SKM-1 treated with dmso at 0.1 percent for 144 hours (cell line): ENCODE measurements around the gene SLC25A23.
"Not testable (repeated sequence)": the region's sequence is repeated elsewhere in the genome, so short reads cannot be mapped to it uniquely, and the experiment has no call there.

Experiments
- DNase-seq: peaks from one replicate; lab custom pipeline; 2025; ENCODE audit not compliant: unreplicated experiment; lab: John Stamatoyannopoulos, UW

The SLC25A23 gene

DNA sequence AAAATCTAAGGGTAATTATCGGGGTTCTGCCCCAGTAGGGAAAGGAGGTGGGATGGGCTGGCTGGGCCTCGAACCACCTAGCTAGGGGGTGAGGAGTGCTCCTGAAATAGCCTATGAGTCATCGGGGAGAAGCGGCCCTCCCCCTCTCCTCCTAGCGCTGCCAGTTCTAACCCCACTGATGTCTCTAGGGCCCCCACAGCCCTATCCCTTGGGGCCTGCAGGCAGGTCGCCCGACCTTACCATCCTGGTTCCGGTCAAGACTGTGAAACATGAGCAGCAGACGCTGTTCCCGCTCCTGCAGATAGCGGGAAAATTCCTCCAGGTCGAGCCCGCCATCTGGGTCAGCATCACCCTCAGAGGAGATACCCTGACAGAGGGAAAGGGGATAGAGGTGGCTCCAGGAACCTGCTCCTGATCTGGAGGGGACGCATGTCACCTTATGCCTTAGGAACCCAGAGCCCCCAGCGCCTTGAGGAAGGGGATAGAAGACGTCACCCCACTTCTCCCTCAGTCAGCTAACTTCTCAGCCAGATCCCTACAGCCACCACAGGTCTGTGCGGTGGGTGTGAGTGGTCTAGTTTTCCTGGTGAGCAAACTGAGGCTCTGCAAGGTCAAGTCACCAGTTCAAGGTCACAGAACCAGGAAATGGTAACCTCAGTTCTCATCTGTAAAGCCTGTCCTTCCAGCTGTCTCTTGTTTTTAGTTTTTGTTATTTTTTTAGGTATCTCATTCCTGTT is 1.5 kb downstream of the SLC25A23 start:
- DNase-seq: no peak

DNA sequence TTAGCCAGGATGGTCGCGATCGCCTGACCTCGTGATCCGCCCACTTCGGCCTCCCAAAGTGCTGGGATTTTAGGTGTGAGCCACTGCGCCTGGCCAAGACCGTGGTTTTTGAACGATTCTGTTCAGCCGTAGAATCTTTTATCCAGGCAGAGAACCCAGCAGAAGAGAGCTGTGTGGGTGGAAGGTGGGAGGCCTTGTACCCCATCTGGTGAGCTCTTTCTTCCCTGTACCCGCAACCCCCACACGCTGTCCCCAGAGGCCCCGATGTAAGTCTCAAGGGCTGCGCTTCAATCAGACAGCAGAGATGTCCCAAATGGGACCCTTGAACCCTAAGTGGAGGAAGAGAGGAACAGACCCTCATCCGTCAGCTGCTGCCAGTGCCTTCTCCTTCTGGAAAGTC is 3.7 kb downstream of the SLC25A23 start:
- DNase-seq: no peak

DNA sequence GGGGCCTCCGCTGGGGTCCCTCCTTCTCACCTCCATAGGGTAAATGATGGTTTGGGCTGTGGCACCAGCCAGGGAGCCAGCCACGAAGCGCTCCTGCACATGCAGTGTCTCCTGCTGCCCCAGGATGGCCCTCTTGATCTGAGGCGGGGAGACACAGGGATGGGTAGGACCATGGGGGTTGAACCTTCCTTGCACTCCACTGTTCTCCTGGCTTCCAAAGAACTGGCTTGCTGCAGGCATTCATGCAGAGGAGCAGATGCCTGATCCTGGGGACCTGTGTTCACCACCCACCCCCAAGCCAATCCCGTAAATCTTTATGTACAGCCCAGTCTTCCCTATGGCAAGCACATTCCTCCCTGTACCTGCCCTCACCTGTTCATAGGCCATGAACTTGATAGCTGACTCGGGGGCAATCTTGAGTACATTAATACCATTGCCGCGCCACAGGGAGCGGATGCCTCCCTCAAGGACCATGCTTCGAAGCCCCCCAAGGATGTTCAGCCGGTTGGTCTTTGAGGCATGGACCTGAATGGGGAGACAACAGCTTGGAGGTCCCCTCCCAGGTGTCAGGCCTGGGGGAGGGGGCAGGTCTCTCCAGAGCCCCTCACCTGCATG is 5.5 kb downstream of the SLC25A23 start:
- DNase-seq: no peak

DNA sequence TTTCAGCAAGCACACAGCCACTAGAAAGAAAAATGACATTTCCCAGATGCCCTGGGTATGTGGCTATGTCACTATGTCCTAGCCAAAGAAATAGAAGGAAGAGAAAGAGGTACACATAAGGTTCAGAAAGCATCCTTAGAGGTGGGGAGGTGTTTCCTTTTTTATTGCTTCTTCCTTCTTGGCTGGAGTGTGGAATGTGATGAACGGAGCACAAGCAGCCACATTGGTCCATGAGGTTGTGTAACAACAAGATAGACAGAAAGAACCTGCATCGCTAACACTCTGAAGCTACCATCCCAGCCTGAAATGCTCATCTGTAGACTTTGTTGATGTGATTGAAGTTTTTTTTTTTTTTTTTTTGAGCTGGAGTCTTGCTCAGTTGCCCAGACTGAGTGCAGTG is 6.7 kb downstream of the SLC25A23 start:
- no peak for DNase-seq

DNA sequence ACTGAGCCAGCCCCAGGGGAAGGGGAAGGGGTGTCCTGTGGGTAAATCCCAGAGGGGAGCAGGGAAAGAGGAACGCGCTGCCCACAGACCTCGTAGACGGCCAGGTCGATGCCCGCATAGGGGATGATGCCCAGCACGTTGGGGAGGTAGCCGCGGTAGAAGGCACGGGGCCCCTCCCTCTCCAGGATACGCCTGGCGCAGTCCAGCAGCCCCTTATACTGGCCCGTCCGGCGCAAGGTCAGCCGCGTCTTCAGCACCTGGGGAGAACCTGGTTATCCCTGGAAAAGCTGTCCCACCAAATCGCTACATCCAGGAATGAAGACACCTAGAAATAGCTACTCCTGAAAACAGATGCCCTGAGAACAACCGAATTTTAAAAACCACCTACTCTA is 7.4 kb downstream of the SLC25A23 start:
- no peak for DNase-seq

DNA sequence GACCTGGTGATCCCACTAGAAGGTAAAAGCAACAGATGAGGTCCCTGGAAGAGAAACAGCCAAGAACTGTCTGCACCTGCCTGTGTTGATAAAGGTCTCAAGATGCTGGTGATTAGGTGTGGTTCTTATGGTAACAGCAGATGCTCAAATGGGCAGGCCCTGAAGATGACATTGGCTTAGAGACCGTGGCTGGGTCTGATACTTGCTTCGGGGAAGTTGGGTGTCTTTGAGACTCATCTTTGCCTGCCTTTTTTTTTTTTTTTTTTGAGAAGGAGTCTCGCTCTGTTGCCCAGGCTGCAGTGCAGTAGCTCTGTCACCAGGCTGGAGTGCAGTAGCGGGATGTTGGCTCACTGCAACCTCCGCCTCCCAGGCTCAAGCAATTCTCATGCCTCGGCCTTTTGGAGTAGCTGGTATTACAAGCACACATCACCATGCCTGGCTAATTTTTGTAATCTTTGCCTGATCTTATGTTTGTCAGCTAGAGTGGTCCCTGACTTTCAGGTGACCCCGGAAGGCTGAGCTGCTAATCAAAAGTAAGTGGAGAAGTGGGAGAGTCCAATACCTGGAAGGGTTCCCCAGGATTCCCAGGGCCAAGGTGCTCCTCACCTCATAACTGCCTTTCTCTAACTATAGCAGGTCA is 7.9 kb downstream of the SLC25A23 start:
- DNase-seq: no peak

DNA sequence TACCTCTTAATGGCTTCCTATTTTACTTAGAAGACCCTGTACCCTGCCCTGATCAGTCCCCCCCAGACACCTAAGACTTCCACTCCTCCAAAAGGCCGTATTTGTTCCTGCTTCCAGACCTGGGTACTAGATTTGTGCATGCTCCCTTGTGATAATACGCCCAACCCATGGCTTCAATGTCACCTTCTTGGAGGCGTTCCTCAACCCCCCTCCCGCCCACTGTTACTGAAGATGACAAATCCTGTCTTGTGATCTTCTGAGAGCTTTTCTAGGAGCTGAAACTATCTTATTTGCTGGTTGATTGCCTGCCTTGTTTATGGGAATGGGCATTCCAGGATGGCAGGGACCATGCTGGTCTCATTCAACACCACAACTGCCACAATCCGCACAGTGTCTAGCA is 9.4 kb downstream of the SLC25A23 start:
- no peak for DNase-seq

DNA sequence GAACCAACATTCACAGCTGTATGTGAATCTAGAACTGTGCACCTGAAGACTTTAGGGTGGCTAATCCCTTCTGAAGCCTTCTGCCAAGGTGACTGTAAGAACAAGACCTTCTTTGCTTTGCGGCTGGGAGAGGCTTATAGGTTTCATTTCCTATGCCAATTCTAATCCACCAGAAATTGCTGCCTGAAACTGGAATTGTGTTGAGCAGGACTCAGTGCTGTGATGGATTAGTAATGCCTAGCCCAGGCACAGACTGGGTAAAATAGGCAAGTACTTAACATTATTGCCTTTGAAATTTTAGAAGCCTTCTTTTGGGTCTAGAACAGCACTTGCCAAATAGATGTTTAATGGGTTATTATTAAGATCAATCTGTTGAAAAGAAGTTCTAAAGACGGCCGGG is 11.5 kb downstream of the SLC25A23 start:
- DNase-seq: no peak

DNA sequence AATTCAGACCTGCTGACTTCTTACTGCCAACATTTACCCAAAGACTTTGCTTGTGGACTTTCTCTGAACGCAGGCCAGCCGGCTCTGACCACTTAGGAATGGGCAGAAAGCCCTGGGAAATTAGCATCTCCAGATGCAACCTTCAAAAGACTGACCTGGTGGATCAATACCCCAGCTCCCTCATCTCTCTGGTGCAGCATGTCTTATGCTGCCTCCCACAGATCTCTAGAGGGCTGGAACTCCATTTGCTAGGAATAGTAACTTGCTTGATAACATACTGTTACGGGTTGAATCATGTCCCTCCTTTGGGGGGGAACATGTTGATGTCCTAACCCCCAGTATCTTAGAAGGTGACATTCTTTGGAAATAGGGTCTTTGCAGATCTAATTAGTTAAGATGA is 13.1 kb downstream of the SLC25A23 start:
- no peak for DNase-seq

DNA sequence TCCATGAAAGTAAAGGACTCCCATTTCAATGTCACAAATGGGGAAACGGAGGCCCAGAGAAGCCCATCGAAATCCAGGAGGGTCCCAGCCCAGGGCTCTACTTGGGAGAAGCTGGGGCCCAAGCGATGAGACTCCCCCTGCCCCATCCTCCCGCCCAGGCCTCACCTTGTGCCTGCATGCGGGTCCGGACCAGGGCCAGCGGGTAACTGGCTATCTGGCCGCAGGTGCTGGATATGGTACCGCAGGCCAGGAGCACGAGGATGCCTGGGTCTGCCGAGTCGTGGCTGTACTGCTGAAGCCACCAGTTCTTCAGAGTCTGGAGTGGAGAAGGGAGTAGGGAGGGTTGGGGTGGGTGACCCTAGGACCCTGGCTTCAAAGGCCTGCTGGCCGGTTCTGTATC is 15.6 kb downstream of the SLC25A23 start:
- DNase-seq: no peak

DNA sequence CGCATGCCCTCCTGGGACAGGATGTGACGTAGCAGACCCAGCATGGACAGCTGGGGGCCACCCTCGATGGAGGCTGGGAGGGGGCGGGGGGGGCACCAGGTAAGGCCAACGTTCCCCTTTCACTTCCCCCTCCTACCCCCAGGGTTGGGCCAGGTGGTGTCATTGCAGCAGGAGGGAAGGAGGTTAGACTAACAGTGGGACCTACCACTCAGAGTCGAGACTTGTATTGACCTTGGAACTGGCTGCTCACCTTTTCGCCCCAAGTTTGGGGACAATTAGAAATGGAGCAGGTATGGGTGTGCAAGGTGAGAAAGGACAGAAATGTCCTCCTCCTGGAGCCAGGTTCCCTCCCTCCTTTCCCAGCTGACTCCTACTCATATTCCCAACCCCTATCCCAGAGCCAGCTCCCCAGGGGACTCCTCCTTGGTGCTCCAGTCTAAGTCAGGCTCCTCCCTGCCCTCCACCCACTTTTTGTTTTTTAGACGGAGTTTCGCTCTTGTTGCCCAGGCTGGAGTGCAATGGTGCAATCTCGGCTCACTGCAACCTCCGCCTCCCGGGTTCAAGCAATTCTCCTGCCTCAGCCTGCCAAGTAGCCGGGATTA is 17.4 kb downstream of the SLC25A23 start:
- no peak for DNase-seq

DNA sequence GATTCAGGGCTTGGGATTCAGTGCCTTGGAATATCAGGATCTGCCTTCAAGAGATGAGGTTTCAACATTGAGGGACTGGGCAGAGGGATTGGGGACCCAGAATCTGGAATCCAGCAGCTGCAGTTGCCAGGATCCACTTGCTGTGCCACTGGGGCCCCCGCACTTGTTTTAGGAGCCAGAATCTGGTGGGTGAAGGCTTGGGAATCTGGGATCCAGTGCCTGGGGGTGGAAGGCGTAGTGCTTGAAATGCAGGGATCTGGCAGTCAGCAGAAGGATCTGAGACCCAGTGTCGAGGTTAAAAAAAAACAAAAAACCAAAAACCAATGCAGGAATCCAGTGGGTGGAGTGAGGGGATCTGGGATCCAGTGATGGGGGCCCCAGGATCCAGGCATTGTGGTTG is 18.7 kb downstream of the SLC25A23 start:
- no peak for DNase-seq

DNA sequence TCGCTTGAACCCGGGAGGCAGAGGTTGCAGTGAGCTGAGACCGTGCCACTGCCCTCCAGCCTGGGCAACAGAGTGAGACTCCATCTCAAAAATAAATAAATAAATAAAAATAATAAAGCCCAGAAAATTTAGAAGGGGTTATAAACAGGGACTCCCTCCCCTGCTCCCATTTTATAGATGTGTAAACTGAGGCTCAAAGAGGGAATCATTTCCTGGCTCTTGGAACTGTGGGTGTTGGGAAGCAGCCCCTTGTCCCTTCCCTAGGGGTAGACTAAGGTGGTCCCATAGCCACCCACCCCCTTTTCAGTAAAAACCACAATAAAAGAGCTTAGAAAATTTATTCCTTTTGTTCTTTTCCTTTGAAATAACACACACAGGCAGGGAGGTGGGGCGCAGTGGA is 19.8 kb downstream of the SLC25A23 start:
- no peak for DNase-seq

DNA sequence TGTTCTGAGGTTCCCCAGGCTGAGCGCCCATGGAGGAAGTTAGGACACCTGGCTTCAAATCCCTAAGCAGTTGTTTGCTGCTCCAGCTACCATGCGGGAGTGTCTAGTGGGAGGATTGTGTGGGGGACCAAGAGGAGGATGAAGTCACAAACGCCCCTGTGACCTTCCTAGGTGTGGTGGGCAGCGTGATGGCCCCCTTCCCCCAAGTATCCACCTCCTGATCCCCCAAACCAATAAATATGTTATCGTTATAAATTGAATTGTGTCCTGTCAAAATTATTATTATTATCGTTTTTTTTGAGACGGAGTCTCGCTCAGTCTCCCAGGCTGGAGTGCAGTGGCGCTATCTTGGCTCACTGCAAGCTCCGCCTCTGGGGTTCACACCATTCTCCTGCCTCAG is 25.9 kb downstream of the SLC25A23 start, which contains the start of gene SLC25A41:
TSS of gene SLC25A41 (minus strand) at position 101 of the 400 bp plus-strand sequence. CDS start at position 31, 70 bp downstream.
- no peak for DNase-seq

DNA sequence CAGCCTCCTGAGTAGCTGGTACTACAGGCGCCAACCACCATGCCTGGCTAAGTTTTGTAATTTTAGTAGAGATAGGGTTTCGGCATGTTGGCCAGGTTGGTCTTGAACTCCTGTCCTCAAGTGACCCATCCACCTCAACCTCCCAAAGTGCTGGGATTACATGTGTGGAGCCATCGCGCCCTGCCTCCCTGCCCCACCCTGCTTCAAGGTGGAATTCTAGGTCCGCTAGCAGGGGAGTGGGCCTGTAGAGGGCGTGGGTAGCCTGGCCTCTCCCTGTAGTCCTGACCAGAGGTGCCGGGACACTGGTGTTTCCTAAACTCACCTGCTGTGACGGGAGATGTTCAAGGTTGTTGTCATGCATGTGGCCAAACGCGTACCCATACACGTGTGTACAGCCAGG is 26.4 kb downstream of the SLC25A23 start:
- no peak for DNase-seq

DNA sequence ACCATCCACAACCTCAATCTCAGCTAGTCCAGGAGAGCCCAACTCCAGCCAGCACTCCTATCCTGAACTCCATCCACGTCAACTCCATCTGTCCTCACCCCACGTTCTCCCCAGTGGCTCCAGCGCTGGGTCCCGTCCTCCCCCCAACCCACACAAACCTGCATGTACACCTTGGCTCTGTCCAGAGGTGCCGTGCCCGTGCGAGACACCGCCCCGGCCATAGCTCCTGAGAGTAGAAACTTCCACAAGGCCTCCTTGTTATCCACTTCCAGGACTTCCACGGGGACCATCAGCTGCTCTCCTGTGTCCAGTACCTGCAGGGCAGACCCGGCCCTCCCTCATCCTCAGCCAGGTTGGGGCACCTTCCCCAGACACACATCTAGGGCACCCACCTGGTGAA is 27.7 kb downstream of the SLC25A23 start:
- no peak for DNase-seq

DNA sequence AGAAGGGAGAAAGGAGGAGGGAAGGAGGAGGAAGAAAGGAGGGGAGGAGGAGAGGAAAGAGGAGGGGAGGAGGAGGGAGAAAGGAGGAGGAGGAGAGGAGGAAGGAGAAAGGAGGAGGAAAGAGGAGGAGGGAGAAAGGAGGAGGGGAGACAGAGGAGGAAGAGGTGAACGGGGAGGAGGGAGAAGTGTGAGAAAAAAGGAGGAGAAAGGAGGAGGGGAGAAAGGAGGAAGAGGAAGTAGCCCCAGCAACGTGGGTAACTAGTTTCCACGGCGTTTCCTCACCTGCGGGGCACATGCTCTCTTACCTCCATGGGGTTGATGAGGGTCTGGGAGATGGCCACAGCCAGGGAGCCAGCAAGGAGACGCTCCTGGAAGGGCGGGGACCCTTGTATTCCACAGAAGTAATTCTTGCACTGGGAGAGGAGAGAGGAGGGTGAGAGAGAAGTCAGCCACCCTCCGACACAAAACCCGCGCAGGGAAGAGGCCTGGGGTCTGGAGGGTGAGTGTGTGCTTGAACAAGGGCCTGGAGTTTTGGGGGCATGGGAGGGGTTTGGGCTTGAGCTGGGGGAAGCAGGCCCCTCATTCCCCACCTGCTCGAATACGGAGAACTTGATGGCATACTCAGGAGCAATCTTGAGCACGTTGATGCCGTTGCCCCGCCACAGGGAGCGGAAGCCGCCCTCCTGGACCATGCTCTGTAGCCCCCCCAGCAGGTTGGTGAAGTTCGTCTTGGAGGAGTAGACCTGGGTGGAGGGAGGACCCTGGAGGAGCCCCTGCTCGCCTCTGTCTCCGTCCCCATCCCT is 30.0 kb downstream of the SLC25A23 start:
- DNase-seq: peak; percentile 44

DNA sequence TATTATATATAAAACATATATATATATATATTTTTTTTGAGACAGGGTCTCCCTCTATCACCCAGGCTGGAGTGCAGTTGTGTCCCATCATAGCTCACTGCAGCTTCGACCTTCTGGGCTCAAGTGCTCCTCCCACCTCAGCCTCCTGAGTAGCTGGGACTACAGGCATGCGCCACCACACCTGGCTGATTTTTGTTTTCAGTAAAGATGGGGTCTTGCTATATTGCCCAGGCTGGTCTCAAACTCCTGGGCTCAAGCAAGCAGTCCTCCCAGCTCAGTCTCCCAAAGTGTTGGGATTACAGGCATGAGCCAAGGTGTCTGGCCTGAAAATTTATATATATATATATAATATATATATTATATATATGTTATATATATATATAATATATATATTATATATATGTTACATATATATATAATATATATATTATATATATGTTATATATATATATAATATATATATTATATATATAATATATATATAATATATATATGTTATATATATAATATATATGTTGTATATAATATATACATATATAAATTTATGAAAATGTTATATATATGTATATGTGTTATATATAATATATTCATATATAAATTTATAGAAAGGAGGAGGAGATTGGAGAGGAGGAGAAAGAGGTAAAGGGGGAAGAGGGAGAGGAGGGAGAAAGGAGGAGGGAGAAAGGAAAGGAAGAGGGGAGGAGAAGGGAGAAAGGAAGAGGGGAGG is 30.7 kb downstream of the SLC25A23 start:
- not testable (repeated sequence) for DNase-seq

DNA sequence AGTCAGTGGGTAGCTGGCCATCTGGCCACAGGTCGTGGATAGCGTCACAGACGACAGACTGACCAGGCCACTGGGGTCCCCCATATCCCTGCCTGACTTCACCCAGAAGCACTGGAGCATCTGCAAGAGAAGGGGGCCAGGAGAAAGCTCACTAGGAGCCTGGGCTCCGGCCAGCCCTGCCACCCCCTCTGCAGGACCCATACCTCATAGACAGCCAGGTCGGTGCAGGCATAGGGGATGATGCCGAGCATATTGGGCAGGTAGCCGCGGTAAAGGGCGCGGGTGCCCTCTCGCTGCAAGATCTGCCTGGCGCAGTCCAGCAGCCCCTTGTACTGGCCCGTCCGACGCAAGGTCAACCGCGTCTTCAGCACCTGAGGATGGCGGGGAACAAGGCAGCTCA is 32.5 kb downstream of the SLC25A23 start:
- no peak for DNase-seq
